HG02798 (cell line): ENCODE data around the gene PCSK1.
"Not testable (repeated sequence)": the region's sequence is repeated elsewhere in the genome, so short reads cannot be mapped to it uniquely, and the experiment has no call there.

Experiments
- ATAC-seq: cut with Tn5 transposase; IDR thresholded peaks from one replicate; pipeline ENCODE4 v1.9.1; 2021; ENCODE audit warnings: mild to moderate bottlenecking; ENCODE audit not compliant: unreplicated experiment, poor library complexity

PCSK1 gene

DNA sequence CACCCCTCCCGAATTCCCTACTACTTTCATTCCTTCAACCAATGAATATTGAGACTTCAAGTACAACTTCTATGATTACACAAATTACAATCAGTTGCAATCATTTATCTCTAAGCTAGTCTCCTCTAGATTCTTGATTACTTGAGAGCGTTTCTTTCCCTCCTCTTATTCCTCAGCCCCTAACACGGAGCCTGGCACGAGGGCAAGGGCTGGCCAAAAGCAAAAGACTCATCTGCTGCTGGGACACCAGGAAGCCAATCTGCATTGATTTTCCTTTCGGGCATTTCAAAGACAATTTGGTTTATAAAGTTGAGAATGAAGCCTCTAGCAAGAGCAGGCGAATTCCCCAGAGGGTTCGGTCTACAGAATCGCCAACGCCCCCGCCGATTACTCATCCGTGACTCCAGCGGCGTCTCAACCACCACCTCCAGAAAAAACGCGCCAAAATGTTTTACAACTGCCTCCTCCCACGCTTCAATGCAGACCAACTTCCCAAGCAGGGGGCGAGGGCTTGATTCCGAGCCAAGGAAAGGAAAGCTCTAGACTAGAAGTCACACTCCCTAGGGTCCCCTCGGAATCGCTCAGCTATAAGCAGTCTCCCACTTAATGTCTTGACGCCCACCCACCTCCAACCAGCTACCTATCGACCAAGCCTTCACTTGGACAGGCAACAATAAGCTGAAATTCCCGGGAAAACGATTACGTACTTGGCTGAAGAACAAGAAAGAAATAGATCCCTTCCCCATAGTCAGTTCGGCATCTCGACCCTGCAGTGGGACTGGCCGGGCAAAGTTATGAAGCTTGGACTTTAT is 1.5 kb downstream of the PCSK1 start:
- no peak for ATAC-seq

- ATAC-seq = no peak
Observed at GRCh38 chr5:96427824-96428223, 5.2 kb downstream of the PCSK1 start.

DNA sequence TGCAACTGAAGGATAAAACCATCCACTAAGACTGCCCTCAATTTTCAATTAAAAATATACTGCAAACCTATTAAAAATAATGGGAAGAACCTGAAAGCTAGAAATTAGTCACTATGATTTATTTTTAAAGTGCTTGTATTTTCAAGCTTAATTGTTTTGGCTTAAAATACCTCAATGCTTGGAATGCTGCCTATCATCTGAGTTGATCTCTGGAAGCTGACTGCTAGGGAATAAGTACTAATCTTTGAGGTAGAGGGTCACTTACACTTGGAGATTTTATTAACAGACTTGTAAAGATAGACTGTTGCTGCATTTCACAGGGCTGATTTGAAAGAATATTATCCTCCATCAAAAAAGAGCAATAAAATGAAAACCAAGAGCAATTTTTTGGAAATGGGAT is 6.2 kb downstream of the PCSK1 start:
- no peak for ATAC-seq

GRCh38 chr5:96425443-96425842 is 7.6 kb downstream of the PCSK1 start:
- ATAC-seq = no peak

GRCh38 chr5:96415897-96416296 is 17.2 kb downstream of the PCSK1 start:
- ATAC-seq = no peak

DNA sequence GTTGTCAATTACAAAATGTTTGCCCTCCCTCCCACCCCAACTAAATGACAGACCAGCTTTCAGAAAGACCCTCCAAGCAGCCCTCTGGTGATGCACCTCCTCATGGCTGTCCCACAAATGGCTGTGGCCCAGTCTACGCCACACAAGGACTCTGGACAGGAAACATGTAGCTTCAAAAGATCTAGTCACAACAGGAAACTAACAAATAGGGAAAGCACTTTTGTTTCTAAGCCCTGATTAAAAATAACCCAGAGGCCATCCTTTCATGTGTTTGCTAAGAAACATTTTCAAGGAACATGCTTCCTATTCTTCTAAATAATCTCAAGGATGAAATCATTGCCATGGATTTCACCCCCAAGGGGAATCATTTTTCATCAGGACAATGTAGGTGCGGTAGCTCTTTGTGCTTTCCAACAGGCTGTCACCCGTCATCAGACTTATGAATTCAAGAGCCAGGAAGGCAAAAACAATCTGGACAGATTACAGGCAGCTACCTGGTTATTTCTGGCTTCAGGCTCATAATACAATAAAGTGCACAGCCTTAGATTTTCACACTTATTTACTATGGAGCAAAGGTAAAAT is 20.1 kb downstream of the PCSK1 start:
- no peak for ATAC-seq

DNA sequence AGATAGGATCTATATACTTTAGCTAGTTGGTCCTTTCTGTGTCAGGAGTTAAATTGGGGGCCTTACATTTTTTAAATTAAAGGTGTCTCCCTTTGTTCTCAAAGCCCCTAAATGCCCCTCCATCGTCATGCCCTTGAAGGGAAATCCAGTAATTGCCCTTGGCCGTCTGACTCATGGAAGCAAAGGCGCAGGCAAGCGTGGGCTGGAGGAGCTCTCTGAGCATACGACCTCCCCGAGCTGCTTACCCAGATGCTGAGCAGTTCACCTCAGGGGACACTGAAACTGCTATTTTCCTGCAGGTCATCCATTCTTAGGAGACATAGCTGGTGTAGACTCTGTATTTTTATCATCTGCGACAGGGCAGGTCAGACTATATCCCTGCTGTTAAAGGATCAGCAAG is 23.0 kb downstream of the PCSK1 start:
- no peak for ATAC-seq

DNA sequence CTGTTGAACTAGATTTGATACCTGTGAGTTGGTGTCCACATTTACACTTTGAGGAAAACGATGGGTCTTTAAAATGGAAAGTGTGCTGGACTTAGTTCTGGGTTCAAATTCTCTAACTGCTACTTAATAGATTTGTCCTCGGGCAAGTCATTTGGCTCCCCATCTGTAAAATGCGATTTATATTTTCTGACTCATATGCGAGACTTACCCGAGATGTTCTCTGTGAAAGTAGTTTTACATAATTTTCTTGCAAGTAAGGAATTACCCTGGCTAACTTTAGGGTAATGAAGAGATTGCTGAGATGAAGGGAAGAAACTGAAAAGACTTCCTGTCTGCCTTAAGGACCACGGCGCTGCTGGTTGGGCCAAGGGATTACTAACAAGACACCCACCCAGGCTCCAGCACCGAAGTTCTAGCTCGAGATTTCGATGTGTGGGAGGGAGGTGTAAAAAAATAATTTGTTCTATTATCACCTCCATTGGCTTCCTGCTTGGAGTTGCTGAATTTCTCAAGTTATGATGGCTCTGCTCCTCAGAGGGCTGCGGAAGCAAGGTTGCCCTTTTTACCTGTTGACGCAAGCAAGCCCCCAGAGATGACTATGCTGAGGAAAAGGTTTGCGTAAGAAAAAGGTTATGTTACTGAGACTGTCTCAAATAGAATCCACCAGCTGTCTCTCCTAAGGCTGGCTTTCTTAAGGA is 24.1 kb downstream of the PCSK1 start:
- ATAC-seq = no peak

DNA sequence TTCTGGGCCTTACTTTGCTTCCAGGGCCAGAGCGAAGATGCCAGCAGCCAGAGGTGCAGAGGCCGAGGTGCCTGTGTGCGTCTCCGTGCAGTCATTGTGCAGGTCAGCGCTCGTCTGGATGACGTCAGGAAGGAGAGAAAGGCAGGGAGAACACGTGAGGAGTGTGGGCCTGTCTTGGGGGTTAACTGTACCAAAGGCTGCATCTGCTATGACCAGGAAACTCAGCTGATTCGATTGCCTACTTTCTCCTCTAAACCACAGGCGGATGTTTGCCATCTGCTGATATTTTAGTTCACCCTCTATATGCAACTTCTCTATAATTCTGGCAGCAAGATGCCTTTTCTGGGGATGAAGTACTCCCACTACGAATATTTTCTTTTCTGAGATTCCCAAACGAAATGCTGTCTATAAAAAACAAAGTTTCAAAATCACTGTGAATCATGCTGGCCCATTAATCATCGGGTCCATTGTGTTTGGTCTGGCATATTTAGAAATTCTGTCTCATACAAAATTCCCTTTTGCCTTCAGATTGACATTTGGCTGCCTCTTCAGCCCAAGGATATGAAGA is 24.8 kb downstream of the PCSK1 start:
- ATAC-seq = no peak

DNA sequence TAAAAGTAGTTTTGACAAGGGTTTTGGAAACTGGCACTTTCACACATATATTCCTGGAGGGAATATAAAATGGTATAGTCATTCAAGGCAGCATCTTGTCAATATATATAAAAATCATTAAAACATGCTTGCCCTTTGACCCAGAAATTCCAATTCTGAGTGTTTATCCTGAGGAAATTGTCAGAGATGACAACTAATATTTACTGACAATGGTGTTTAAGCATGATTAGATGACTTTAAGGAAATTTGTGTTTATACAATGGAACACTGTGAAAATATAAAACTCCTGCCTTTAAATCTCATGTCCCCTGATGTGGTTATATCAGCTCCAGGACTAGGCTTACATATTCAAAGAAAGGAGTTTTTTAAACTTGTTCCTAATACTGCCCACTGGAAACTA is 25.6 kb downstream of the PCSK1 start:
- ATAC-seq = no peak

GRCh38 chr5:96404191-96404867 is 28.7 kb downstream of the PCSK1 start:
- no peak for ATAC-seq

GRCh38 chr5:96402500-96402899 is 30.5 kb downstream of the PCSK1 start:
- no peak for ATAC-seq

DNA sequence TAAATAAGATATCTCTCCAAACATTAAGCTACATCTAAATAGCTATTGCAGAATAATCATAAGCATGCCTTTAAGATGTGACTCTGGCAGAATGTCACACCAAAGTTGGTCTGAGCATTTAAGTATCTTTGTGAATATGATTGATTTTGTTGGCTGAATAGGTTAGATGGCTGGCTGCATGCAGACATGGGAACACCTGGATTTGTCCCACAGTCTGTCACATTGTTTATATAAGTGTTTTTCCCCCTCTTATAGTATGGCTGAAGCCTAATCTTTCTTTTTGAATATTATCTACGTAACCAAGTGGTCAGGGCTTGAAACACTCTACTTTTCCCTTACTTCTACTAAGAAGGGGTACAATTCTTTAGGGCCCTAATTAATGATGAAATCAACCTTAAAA is 36.2 kb downstream of the PCSK1 start:
- ATAC-seq = no peak

DNA sequence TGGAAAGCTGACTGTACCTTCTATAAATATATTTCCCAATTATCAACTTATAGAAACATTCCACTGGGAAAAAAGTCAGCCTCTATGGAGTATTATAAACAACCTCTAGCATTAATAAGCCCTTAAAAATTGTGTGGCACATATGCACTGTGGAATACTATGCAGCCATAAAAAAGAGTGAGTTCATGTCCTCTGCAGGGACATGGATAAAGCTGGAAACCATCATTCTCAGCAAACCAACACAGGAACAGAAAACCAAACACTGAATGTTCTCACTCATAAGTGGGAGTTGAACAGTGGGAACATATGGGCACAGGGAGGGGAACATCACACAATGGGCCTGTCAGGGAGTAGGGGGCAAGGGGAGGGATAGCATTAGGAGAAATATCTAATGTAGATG is 37.8 kb downstream of the PCSK1 start:
- not testable (repeated sequence) for ATAC-seq

DNA sequence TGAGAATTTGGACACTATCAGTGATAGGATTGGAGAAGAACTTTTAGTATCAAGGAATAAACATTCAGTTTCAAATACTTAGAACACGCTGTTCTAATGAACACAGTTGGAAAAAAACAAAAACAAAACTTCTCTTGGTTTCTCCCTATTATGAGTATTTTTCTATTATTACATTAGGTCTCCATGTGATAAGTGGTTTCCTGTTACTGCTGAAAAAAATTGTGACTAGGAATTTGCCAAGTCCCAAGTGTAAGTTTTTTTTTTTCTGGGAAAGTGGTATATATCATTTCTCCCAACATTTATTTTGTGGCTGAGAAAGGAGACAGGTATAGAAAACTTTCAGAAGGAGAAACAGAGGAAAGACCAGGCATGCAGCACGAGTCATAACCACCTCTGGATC is 41.1 kb downstream of the PCSK1 start:
- ATAC-seq = no peak

GRCh38 chr5:96388176-96388575 is 44.9 kb downstream of the PCSK1 start:
- no peak for ATAC-seq

- ATAC-seq = no peak
Observed at GRCh38 chr5:96387616-96388015, 45.4 kb downstream of the PCSK1 start.

- ATAC-seq = no peak
Observed at GRCh38 chr5:96385538-96385937, 47.5 kb downstream of the PCSK1 start.

DNA sequence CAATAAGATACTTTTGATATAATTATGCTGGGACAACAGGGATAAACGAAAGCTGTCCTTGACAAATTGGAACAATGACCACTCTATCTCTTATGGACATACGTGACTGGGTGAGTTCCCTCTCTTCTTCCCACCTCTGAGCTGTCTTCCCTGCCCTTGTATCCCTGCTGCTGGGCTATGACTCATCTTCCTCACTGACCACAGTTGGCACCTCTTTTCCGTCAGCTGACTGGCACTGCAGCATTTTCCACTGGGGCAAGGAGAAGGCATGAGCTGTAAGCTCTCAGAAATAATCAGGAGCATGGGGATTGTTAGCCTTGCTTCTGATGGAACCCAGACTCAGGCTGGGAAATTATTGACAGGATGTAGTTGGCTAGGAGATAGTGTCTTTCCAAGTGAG is 48.7 kb downstream of the PCSK1 start:
- ATAC-seq = no peak

DNA sequence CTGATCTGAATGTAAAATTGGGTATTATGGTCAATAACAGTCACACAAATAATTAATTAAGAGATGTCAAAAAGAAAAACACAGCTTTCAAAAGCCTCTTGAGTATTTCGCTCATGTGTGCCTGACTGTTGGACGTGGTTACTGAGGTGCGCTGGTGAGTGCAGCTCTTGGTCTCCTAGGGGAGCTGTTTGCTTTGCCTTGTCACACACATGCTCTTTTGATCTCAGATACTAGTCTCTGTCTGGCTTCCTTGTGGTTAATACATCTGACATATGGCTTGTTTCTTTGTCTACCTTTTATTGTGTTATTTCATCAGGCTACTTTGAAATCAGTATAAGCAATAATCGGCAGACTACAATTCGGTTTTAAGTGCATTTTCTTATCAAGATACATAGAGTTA is 51.5 kb downstream of the PCSK1 start:
- ATAC-seq = peak; percentile 47

- no peak for ATAC-seq
Observed at GRCh38 chr5:96379896-96380295, 53.2 kb downstream of the PCSK1 start.
